DMS114 treated with DMSO at 0.1 percent for 48 hours (cell line): ENCODE measurements around the gene USP37.

Source experiments
- DNase-seq: peaks from one replicate; lab custom pipeline; 2025; ENCODE audit not compliant: unreplicated experiment; lab: John Stamatoyannopoulos, UW

USP37 gene

GRCh38 chr2:218404351-218405085 is 163.6 kb downstream of the USP37 start:
- no peak for DNase-seq

- no peak for DNase-seq
Measured at GRCh38 chr2:218403810-218404209, 164.3 kb downstream of the USP37 start.

GRCh38 chr2:218402911-218403411 is 165.2 kb downstream of the USP37 start:
- no peak for DNase-seq

GRCh38 chr2:218402491-218402901 is 165.7 kb downstream of the USP37 start:
- no peak for DNase-seq

GRCh38 chr2:218401890-218402289 is 166.3 kb downstream of the USP37 start:
- DNase-seq: no peak

- DNase-seq: no peak
Measured at GRCh38 chr2:218400930-218401881, 166.9 kb downstream of the USP37 start.
